Measurements from ENCODE around the gene KRT12.

KRT12 gene

DNA sequence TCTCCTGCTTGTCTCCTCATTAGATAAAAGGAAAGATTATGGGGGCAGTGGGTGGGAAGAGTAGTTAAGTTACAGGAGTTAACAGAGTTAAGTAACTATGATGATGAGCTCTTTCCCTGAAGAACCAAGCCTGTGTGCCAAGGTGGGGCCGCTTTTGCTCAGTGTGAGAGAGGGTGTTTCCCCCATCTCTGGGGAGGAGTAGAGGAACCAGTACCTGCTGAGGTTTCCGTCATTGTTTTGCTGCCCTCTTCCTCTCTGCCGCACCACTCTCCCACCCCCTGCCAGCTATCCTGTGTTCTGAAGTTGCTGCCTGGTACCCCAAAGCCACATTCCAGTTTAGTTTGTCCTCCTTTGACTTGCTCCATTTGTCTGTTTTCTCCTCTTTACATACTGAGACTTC lies 23.8 kb downstream of the KRT12 start:
- DNase-seq (ENCODE audit: low spot score) = no peak

DNA sequence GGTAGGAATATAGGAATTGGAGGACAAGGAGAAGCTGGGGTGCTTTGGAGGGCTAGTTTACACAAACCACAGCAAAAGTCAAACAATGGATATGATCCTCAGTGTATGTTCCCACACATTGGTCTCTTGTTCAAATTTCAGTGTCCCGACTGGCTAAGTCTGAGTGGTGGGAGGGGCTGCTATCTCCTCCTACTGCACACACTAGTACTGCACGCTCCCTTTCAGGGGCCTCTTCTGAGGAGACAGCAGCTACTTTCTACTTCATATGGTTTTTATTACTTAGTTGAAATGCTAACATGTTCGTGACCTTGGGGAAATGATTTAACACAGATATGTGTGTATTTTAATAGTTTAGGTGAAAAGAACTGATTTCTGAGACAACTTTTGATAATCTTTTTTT lies 25.8 kb downstream of the KRT12 start:
- DNase-seq (ENCODE audit: low spot score) = no peak

DNA sequence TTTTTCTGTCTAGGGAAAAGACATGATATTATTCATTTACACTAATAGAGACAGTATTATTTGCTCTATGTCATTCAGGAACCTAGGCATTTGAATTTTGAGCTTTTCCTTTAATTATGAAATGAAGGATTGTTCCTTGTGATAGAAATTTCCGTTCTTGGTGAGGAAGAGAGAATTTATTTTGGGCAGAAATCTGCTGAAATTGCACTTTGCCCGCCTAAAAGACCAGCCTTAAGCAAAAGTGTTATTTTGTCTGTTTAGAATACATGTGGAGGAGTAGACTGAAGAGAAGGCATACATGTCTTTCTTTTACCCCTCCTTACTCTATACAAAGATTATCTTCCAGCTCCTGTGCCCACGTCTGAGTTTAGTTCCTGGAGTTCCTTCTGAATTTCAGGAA lies 27.8 kb downstream of the KRT12 start:
- no peak for DNase-seq (ENCODE audit: low spot score)

DNA sequence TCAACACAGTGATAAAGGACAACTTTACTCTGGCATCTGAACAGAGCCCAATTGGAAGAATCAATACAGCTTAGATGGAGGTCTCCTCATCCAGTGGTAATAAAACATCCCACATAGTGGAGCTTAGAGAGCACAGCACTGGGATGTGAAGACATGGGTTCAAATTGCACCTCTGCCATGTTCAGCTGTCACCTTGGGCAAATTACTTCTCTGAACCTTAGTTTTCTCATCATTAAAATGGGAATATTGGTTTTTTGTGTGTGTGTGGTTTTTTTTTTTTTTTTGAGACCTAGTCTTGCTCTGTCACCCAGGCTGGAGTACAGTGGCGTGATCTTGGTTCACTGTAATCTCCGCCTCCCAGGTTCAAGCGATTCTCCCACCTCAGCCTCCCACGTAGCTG lies 31.0 kb downstream of the KRT12 start:
- no peak for DNase-seq (ENCODE audit: low spot score)

DNA sequence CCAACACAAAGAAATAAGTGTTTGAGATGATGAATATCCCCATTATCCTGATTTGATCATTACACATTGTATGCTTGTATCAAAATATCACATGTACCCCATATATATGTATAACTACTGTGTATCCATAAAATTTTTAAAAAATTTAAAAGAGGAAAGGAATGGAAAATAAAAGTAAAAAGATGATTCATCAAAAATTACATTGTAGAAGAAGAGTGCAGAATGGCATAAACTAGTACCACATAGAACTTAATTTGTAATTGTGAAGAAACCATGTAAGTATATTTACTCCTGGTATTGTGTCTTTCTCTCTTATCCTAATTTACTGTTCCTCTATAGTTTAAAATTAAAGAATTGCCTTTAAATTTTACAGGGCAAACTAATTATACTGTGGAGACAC lies 33.1 kb downstream of the KRT12 start:
- DNase-seq (ENCODE audit: low spot score) = no peak

DNA sequence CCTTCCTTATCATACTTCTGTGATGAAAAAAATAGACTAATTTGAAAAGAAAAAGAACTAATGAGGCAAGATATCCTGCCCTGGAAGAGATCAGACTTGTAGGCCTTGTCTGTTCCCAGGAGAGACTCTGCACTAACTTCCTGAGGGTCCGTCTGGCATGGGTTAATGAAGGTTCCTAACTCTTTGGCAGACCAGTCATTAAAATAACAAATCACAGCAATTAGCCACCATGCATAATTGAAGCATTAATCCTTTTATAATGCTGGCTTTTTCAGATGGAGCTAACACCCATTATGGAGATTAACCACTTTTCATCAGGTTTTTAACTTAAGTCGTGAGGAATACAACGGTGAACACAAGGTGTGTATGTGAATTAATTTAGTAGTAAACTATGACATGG lies 34.2 kb downstream of the KRT12 start:
- DNase-seq (ENCODE audit: low spot score) = no peak

DNA sequence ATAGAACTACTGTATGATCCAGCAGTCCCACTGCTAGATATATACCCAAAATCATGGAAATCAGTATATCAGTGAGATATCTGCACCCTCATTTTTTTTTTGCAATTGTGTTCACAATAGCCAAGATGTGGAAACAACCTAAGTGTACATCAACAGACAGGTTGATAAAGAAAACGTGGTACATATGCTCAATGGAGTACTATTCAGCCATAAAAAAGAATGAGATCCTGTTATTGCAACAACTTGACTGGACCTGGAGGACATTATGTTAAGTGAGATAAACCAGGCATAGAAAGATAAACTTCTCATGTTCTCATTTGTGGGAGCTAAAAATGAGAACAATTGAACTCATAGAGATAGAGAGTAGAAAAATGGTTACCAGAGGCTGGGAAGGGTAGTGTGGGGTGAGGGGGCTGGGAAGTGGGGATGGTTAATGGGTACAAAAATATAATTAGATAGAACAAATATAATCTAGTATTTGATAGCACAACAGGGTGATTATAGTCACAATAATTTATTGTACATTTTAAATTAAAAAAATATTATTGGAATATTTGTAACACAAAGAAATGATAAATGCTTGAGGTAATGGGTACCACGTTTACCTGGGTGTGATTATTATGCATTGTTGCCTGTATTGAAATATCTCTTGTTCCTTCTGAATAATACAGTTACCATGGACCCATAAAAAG lies 36.8 kb downstream of the KRT12 start:
- no peak for DNase-seq (ENCODE audit: low spot score)

DNA sequence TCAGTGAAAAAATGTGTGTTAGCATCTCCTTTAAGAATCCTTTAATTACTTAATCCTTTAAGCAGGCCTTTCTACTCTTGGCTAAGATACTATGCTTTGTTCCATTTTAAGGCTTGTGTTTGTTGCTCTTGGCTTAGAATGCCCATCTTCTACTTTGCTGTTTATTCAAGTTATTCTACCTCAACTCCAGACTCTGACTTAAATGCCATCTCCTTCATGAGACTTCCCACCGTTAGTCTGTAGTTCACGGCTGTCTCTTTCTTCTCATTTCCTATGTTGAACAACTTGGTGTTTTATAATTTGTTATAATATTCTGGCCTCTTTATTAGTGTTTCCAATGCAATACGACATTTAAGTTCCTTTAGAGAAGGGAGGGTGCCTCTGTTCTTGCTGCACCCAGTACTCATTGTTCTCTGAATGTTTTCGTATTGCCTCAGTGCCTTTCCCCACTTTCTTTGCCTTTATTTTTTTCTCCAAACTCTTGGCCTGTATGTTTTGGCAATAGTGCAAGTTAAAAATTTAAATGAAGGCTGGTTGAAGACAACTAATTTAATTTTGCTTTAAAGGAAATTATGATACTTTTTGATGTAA lies 38.5 kb downstream of the KRT12 start:
- no peak for DNase-seq (ENCODE audit: low spot score)

DNA sequence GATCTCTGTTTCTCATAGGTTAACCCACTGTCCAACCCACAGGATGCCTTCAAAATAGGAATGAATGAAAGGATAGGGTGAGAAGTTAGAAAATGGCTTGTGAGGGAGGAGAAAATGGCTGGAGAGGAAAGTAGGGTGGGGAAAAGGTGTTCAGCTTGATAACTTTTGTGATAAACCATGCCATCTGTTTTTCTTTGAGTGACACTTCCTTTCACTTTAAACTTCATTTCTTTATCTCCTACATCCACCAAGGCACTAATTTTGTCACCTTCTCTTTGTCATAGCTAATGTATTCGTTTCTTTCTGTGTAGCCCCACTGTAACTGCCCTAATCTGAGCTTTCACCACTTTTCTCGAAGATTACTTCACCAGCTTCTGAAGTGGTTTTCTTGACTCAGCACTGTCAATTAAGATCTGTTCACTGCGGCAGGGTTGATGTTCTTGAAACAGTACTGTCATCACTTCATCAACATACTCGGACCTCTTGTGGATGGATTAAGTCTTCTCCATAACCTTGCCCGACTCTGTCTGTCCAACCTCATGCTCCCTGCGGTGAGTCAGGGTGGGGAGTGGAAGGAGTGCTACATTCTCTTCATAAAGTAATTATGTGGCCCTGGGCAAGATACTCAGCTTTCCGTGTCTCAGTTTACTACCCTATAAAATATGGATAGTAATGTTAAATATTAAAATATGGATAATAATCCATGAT lies 39.1 kb downstream of the KRT12 start:
- no peak for DNase-seq (ENCODE audit: low spot score)

DNA sequence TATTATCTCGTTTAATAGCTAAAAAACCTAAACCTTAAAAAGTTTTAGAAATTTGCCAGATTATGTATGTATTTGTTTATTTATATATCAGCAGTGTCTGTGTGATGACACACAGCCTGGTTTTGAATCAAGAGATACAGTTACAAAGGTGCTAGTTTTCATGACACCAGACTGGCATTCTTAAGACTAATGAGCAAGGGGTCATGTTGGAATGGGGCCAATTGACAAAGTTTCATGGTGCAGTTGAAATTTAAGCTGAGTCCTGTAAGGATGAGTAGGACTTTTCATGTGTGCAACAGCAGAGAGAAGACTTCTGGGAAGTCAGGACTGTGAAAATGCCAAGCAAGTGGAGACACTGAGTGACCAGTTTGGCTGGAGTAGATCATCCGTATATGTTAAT lies 41.4 kb downstream of the KRT12 start:
- DNase-seq (ENCODE audit: low spot score) = no peak

DNA sequence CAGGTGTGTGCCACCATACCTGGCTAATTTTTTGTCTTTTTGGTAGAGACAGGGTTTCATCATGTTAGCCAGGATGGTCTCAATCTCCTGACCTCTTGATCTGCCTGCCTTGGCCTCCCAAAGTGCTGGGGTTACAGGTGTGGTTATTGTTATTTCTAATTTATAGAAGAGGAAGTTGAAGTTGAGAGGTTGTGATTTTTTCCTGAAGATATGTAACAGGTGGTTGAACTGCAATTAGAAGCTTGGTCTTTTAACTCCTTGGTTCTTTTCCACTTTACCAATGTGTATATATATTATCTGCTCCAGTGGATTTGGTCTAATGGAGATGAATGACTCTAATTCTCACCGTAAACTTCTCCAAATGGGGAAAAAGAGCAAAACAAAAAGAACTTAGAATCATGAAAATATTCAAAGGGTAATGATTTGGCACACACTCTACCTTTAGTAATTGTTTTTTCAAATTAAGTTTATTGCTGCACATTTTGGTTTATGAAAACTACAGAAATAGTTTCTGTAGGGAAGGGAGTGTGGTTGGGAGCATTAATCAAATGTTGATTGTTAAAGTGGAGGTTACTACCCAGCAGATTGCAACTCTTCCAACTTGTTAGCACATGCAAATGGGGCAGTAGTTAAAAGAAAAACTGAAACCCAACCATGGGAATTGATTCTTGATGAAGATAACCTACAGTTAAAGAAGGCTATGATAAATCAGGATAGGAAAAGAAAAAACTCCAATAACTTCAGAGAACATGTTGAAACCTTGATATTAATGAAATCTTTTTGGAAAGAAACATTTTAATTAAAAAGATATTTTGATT lies 42.8 kb downstream of the KRT12 start:
- DNase-seq (ENCODE audit: low spot score) = no peak

DNA sequence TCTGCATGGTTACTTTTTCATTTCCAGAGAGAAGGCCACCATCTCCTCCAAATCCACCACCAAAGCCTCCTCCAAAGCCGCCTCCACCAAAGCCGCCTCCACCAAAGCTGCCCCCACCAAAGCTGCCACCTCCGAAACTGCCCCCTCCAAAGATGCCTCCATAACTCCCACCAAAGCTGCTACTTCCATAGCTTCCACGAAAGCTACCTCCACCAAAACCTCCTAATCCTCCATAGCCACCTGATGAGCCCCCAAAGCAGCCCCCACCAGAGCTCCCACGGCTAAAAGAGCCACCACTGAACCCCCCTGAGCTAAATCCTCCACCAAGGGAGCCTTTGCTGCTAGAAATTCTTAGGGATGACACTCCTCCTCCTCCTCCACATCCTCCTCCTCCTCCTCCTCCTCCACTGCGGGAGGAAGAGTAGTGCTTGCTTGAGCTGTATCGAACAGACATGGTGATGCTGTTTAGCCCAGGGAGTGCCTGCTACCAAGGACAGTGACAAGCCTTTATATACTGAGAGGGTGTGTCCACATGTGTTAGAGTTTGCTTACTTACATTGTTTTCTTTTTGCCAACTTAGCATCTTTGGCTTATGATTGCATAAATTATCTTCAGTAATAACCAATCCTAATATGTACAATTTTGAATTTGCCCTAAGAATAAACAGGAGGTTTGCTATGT lies 44.8 kb downstream of the KRT12 start, which contains the start of gene KRT10:
Gene KRT10 (minus strand): TSS at position 483 of the 681 bp plus-strand sequence. CDS start 29 bp downstream, at position 454.
- no peak for DNase-seq (ENCODE audit: low spot score)

DNA sequence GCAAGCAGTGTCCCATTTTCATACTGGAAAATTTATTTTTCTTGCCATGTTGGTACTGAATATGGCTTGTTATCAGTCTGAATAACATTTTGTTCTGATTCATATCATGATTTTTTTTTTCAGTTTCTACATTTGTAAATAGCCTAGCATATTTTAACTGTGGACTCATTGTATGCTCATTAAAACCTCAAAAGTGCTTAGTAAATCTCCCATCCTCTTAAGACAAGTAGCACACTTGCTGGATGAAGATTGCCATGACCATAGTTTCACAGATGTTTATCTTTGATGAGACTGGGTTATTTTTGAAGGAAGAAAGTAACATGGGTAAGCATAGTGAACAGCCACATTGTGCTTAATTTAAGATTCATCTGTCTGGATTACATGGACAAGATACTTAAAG lies 45.5 kb downstream of the KRT12 start:
- DNase-seq (ENCODE audit: low spot score) = no peak

DNA sequence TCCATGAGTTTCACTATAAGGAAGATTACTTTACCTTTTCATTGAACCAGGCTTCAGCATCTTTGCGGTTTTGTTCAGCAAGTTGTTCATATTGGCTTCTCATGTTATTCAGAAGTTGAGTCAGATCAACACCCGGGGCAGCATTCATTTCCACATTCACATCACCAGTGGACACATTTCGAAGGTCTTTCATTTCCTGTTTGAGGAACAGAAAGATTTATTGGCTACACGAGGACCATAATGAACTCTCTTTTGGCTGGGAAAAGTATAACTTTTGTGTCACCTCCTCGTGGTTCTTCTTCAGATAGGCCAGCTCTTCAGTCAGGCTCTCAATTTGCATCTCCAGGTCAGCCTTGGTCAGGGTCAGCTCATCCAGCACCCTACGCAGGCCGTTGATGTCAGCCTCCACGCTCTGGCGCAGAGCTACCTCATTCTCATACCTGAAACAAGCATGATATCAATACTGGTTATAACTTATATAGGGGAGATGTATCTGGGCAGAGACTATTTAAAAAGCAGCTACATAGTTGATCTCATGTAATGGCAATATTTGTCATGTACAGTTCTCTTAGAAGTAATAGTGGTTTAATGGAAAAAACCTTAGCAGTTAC lies 46.7 kb downstream of the KRT12 start:
- DNase-seq (ENCODE audit: low spot score) = no peak

DNA sequence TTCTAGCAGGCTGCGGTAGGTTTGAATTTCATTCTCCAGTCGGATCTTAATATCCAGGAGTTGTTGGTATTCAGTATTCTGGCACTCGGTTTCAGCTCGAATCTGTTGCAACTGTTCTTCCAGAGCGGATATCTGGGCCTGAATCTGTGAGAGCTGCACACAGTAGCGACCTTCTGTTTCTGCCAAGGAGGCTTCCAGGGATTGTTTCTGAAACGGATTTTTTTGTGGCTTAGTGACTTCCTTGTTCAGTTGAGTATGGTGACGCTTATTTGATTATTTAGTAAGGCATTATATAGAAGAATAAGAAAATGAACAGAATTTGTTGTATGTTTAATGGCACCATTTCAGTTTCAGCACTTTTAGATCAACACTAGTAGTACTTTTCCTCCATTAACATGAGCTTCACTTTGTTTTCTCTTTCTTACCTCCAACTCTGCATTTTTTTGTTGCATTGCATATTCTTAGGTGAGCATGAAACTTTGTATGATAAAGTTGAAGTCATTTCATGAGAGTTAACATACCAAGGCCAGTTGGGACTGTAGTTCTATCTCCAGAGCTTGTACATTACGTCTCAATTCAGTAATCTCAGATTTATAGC lies 47.4 kb downstream of the KRT12 start:
- DNase-seq (ENCODE audit: low spot score) = peak; percentile 6

DNA sequence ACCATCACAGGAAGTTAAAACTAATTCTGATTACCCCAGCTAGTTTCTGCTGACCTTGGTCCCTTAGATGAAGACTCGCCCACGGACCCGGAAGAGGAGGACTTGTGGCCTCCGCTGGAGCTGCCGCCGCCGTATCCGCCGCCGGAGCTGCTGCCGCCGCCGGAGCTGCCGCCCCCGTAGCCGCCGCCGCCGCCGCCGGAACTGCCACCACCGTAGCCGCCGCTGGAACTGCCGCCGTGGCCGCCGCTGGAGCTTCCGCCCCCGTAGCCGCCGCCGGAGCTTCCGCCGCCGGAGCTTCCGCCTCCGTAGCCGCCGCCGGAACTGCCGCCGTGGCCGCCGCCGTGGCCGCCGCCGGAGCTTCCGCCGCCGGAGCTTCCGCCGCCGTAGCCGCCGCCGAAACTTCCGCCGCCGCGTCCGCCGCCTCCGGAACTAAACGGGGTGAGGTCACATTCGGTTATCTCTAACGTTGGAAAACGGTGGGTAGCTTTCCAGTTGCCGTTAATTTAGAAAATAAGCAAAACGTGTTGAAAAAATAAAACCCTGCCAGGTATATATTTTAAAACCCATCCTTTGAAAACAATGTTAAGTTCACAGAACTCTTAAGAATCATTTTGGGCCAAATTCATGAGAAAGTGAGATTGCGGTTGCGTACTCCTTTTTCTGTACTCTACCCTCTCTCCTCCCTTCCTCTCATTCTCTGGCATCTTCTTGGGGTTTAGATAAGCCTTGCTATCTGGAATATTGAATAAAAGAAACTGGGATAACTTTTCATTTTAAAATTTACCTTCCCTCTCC lies 48.1 kb downstream of the KRT12 start:
- DNase-seq (ENCODE audit: low spot score) = peak; percentile 50

DNA sequence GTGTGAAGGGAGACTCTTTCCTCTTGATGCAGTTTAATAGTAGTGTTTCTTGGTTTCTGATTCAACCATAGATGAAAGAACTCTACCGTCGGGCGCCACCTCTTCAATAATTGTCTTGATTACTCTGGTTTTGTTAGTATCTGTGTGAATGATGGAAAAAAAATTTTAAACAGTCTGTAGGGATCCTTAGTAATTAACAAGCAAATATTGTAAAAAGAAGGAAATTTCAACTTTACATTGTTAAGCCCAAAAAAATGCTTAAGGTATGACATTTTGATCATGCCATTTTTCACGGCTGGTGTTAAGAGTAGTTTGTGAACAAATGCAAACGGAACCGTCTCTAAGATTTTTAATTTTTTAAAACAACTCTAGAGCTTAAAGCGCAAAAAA lies 48.7 kb downstream of the KRT12 start:
- no peak for DNase-seq (ENCODE audit: low spot score)

DNA sequence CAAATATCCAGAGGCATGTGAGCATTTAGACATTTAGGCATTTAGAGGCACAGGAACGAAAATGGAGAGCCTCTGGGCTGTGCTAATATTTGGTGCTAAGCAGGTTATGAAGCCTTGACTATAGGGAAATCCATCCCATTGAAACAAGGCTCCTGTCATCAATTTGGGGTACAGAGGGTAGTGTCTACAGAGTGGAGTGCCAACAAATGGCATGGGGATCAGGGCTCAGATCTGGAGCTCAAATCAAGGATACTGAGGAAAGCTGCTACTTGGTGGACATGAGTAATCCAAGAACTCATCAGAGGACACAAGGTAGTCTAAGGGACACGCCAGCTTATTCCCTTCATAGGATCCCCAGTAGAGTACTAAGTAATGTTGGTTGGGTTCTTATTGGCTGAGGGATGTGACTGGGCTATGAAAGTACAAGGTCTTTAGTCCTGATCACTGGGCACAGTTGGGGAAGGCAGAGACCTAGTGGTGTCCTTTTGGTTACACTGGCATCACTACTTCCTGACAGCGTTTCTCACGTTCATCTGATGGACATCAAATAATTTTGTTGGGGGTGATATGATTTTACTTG lies 49.8 kb downstream of the KRT12 start:
- DNase-seq (ENCODE audit: low spot score) = no peak

DNA sequence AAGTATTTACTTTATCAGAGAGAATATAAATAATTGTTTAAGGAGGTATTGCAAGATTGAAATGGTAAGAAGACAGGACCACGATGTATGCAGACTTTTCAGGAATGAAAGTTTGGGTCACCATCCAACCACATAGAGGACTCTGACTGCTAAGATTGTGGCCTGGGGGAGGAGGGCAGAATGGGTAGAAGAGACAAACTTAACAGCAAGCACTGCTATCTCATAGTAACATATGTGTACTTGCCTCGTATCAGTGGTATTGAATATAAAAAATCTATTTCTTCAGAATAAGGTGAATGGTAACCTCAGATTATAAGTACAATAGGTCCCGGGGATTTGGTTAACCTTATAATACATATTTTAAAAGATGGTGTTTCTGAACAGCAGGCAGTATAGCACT lies 50.5 kb downstream of the KRT12 start:
- no peak for DNase-seq (ENCODE audit: low spot score)

DNA sequence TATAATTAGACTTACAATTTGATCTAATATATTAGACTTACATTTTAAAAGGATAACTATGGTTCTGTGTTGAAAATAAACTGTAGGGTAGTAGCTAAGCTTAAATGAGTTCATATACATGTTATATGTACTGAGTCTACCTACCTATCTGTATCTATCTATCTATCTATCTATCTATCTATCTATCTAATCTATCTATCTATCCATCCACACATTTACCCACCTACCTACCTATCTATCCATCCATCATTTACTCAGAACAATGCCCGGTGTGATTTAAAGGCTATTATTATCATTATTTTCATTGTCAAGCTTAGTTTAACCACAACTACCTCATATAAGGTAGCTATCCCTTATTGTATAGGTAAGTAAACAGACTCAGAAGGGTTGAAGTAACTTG lies 51.6 kb downstream of the KRT12 start:
- DNase-seq (ENCODE audit: low spot score) = no peak

Measured in HuH-7.5 (cell line).